Breast epithelium (tissue), 4 donors: ENCODE measurements around the gene KRTAP9-8. TPM values are rescaled to one million over a fixed set of nuclear protein-coding genes. Genes with fewer than 3 reads are reported as not detected.
"Not testable (repeated sequence)": the region's sequence is repeated elsewhere in the genome, so short reads cannot be mapped to it uniquely, and the experiment has no call there.

Experiments used
- DNase-seq, 2 donors: peaks; one replicate each; pipeline ENCODE4 v3.0.0-alpha.2; 2019; ENCODE audit warnings: low spot score in 2 of 2
- H3K27ac ChIP-seq, 2 donors: fragments of 200-600 bp; sonication (generic) in 1 of 2; one replicate each; pipeline ENCODE4 v1.5.1; 2016 to 2019; ENCODE audit warnings: mild to moderate bottlenecking in 1 of 2
- H3K27me3 ChIP-seq, 2 donors: fragments of 200-600 bp; sonication (generic) in 1 of 2; one replicate each; pipeline versions ENCODE4 v1.5.1 to v1.6.0; 2017 to 2019; ENCODE audit warnings: control low read depth in 1 of 2, mild to moderate bottlenecking in 1 of 2
- H3K36me3 ChIP-seq: fragments of 200-600 bp; one replicate; pipeline ENCODE4 v1.5.1; 2019
- H3K4me1 ChIP-seq, 2 donors: fragments of 200-600 bp; sonication (generic); one replicate each; pipeline ENCODE4 v1.5.1; 2016 to 2019; ENCODE audit warnings: control low read depth in 1 of 2
- H3K4me3 ChIP-seq, 3 donors: fragments of 200-600 bp; sonication (generic); 1 replicate in 2 of 3; 2 replicates in 1 of 3; pipeline ENCODE4 v1.5.1; 2016 to 2019; ENCODE audit warnings: mild to moderate bottlenecking in 3 of 3, moderate library complexity in 2 of 3
- H3K9me3 ChIP-seq, 2 donors: fragments of 200-600 bp; sonication (generic) in 1 of 2; one replicate each; pipeline ENCODE4 v1.5.1; 2016 to 2019; ENCODE audit warnings: control low read depth in 1 of 2
- POLR2A ChIP-seq: fragments of 450-650 bp; IDR thresholded peaks from one replicate; pipeline ENCODE4 v1.6.1; 2016; ENCODE audit warnings: antibody characterized with exemption, mild to moderate bottlenecking, moderate library complexity
- POLR2AphosphoS5 ChIP-seq, 3 donors: sonication (generic); formaldehyde crosslinking; IDR thresholded peaks; one replicate each; pipeline ENCODE4 v1.6.1; 2017; ENCODE audit warnings: antibody characterized with exemption in 3 of 3
- intact Hi-C: fragments of 100-400 bp; cut with DNase I; formaldehyde crosslinking; loops from one replicate; pipeline ENCODE4 v1.15.1; 2023; ENCODE audit warnings: low total_unique reads
- total RNA-seq, 3 donors: library from RNA; depleted of rRNA; stranded (reverse); fragments of >200 nt; gene quantifications; one replicate each; pipeline ENCODE4 v1.1.0, GENCODE V29; 2016
- TF ChIP-seq, protein P1 (sequence below), 3 donors: fragments of 450-650 bp; IDR thresholded peaks; one replicate each; pipeline ENCODE4 v1.5.1; 2016 to 2017; ENCODE audit warnings: antibody characterized with exemption in 3 of 3, mild to moderate bottlenecking in 3 of 3, moderate library complexity in 3 of 3

Gene KRTAP9-8
- total RNA-seq, 3 donors from 2014 or later: not detected

DNA sequence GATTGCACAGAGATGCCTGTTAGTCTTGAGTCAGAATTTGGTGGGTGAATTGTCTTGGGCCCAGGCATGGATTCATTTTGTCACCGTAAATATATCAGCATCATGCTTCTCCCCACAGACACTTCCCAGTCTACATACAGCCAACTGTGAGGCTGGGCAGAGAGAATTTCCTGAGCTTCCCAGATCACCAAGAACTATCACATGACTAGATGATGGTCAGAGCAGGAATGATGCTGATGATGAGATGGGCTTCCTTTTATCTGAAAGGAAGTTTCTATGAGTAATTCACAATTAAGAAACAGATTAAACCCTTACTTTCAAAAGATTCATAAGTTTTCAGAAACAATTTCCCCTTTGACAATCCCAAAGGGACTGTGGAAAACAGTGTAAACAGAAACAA lies 17.1 kb downstream of the KRTAP9-8 start:
- intact Hi-C loops: no loop called here
- Histone ChIP-seq H3K27ac (no peak overlapping the region), H3K9me3 (no peaks in the 10 kb centered on the region), H3K36me3 (no peaks in the 10 kb centered on the region), H3K4me3 (no peak overlapping the region), H3K27me3 (no peaks in the 10 kb centered on the region), H3K4me1 (no peaks in the 10 kb centered on the region)
- TF ChIP-seq, protein P1, sequence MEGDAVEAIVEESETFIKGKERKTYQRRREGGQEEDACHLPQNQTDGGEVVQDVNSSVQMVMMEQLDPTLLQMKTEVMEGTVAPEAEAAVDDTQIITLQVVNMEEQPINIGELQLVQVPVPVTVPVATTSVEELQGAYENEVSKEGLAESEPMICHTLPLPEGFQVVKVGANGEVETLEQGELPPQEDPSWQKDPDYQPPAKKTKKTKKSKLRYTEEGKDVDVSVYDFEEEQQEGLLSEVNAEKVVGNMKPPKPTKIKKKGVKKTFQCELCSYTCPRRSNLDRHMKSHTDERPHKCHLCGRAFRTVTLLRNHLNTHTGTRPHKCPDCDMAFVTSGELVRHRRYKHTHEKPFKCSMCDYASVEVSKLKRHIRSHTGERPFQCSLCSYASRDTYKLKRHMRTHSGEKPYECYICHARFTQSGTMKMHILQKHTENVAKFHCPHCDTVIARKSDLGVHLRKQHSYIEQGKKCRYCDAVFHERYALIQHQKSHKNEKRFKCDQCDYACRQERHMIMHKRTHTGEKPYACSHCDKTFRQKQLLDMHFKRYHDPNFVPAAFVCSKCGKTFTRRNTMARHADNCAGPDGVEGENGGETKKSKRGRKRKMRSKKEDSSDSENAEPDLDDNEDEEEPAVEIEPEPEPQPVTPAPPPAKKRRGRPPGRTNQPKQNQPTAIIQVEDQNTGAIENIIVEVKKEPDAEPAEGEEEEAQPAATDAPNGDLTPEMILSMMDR (IDR thresholded peaks at IDR 0.05): no peak
- no peak for TF ChIP-seq POLR2AphosphoS5 (IDR thresholded peaks at IDR 0.05)
- no peak for TF ChIP-seq POLR2A
- no peak for DNase-seq

DNA sequence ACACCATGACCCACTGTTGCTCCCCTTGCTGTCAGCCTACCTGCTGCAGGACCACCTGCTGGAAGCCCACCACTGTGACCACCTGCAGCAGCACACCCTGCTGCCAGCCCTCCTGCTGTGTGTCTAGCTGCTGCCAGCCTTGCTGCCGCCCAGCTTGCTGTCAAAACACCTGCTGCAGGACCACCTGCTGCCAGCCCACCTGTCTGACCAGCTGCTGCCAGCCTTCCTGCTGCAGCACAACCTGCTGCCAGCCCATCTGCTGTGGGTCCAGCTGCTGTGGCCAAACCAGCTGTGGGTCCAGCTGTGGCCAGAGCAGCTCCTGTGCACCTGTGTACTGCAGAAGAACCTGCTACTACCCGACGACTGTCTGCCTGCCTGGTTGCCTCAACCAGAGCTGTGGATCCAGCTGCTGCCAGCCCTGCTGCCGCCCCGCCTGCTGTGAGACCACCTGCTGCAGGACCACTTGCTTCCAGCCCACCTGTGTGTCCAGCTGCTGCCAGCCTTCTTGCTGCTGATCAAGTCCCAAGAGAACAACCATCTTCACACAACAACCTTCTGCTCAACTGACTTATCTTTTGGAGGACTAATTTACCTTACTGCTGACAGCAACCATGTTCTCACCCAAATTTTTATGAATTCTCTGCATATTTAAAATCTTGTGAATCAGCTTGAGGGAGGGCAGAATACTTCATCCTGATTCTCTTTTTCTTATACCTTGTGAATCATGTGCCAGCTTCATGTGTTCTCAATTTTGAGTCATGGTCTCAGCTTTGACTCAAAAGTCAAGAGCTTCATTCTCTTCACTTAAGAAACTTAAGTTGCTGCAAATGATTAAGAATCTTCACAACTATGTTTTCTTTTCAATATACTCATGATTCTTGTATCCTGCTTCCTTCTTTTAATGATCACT lies 17.8 kb downstream of the KRTAP9-8 start, which contains the start of gene KRTAP9-9:
Gene KRTAP9-9 (plus strand): TSS at position 4 of the 910 bp plus-strand sequence.
- H3K9me3 ChIP-seq, H3K36me3 ChIP-seq, DNase-seq, H3K4me1 ChIP-seq, H3K27ac ChIP-seq, intact Hi-C loops, H3K27me3 ChIP-seq, H3K4me3 ChIP-seq: not testable (repeated sequence)

DNA sequence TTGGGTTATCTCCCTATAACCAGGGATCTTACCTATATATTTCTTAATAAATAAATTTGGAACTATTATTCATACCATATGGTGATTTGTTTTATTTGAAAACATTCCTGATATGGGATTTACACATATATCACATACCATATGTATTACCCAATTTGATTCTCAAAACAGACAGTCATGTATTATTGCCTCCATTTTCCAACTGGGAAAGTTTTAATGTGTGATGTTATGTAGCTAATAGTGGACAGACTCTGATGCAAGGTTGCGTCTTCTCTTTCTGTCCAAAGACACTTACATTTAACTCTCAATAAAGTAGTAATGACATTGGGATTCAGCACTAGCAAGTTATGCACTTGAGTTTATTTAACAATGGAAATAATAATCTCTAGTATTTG lies 18.5 kb downstream of the KRTAP9-8 start:
- no peak overlapping the region for H3K27ac ChIP-seq
- no peaks in the 10 kb centered on the region for H3K9me3 ChIP-seq
- intact Hi-C loops: no loop called here
- DNase-seq: no peak
- TF ChIP-seq POLR2AphosphoS5 (IDR thresholded peaks at IDR 0.05) (no peak), POLR2A (no peak)
- TF ChIP-seq, protein P1 (IDR thresholded peaks at IDR 0.05): no peak
- H3K36me3 ChIP-seq: no peaks in the 10 kb centered on the region
- no peak overlapping the region for H3K4me3 ChIP-seq
- no peaks in the 10 kb centered on the region for H3K27me3 ChIP-seq
- H3K4me1 ChIP-seq: no peaks in the 10 kb centered on the region

DNA sequence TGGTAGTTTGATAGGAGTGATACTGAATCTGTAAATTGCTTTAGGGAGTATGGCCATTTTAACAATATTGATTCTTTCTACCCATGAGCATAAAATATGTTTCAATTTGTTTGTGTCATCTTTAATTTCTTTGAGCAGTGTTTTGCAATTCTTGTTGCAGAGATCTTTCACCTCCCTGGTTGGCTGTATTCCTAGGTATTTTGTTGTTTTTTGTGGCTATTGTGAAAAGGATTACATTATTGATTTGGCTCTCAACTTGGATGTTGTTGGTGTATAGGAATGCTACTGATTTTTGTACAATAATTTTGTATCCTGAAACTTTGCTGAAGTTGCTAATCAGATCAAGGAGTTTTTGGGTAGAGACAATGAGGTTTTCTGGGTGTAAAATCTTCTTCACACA lies 20.6 kb downstream of the KRTAP9-8 start:
- no peak for TF ChIP-seq POLR2AphosphoS5 (IDR thresholded peaks at IDR 0.05)
- no peak for TF ChIP-seq POLR2A
- TF ChIP-seq, protein P1 (IDR thresholded peaks at IDR 0.05): no peak
- intact Hi-C loops: no loop called here
- Histone ChIP-seq H3K4me1 (no peaks in the 10 kb centered on the region), H3K36me3 (no peaks in the 10 kb centered on the region), H3K27me3 (no peaks in the 10 kb centered on the region), H3K4me3 (no peak overlapping the region), H3K27ac (no peak overlapping the region), H3K9me3 (no peaks in the 10 kb centered on the region)
- DNase-seq: no peak

DNA sequence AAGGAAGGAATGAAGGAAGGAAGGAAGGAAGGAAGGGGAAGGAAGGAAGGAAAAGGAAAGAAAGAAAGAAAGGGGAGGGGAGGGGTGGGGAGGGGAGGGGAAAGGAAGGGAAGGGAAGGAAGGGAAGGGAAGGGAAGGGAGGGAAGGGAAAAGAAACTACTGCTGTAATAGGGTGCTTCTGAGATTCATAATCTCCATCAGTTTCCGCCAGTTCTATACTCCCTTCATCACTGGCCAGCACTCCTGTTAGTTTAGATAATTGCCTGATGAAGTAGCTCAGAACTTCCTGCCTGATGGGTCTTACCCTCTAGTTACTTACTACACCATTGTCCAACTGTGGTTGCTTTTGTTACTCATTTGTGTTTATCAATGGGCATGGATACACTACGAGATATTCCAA lies 25.4 kb downstream of the KRTAP9-8 start:
- no peaks in the 10 kb centered on the region for H3K36me3 ChIP-seq
- no peak for TF ChIP-seq POLR2A
- no peak for TF ChIP-seq POLR2AphosphoS5 (IDR thresholded peaks at IDR 0.05)
- TF ChIP-seq, protein P1 (IDR thresholded peaks at IDR 0.05): no peak
- no peak overlapping the region for H3K27ac ChIP-seq
- intact Hi-C loops: no loop called here
- H3K9me3 ChIP-seq: no peaks in the 10 kb centered on the region
- no peaks in the 10 kb centered on the region for H3K27me3 ChIP-seq
- no peak overlapping the region for H3K4me3 ChIP-seq
- no peaks in the 10 kb centered on the region for H3K4me1 ChIP-seq
- DNase-seq: no peak
